CD4-positive, alpha-beta T cell treated with Interleukin-15 for 4 hours (primary cell): ENCODE results near the gene PDLIM4.

Source experiments
- DNase-seq: peaks from one replicate; pipeline ENCODE4 v3.0.0-alpha.2; 2020; ENCODE audit warnings: low spot score

Gene PDLIM4

GRCh38 chr5:132257131-132258101 lies at the start of gene PDLIM4:
PDLIM4 (plus strand) TSS chr5:132257696; CDS start chr5:132257735, 39 bp downstream.
- DNase-seq: no peak

- no peak for DNase-seq
Observed at GRCh38 chr5:132207778-132208177, 49.7 kb upstream of the PDLIM4 start.

- DNase-seq: no peak
Observed at GRCh38 chr5:132209131-132209530, 48.4 kb upstream of the PDLIM4 start.

GRCh38 chr5:132209901-132210545 lies 47.5 kb upstream of the PDLIM4 start:
- DNase-seq: no peak

GRCh38 chr5:132210944-132211343 lies 46.6 kb upstream of the PDLIM4 start:
- DNase-seq: no peak

- no peak for DNase-seq
Observed at GRCh38 chr5:132211787-132212186, 45.7 kb upstream of the PDLIM4 start.

GRCh38 chr5:132213666-132214065 lies 43.8 kb upstream of the PDLIM4 start:
- no peak for DNase-seq

GRCh38 chr5:132214491-132214890 lies 43.0 kb upstream of the PDLIM4 start:
- DNase-seq: no peak

GRCh38 chr5:132215329-132215728 lies 42.2 kb upstream of the PDLIM4 start:
- no peak for DNase-seq

GRCh38 chr5:132218321-132218720 lies 39.2 kb upstream of the PDLIM4 start:
- DNase-seq: no peak

- DNase-seq: no peak
Observed at GRCh38 chr5:132219289-132219970, 38.1 kb upstream of the PDLIM4 start.

GRCh38 chr5:132219981-132220380 lies 37.5 kb upstream of the PDLIM4 start:
- no peak for DNase-seq

- no peak for DNase-seq
Observed at GRCh38 chr5:132220491-132220890, 37.0 kb upstream of the PDLIM4 start.

GRCh38 chr5:132221781-132222648 lies 35.5 kb upstream of the PDLIM4 start:
- DNase-seq: no peak

GRCh38 chr5:132222649-132223038 lies 34.9 kb upstream of the PDLIM4 start:
- DNase-seq: no peak

- no peak for DNase-seq
Observed at GRCh38 chr5:132223861-132224260, 33.6 kb upstream of the PDLIM4 start.

- DNase-seq: no peak
Observed at GRCh38 chr5:132224716-132225115, 32.8 kb upstream of the PDLIM4 start.

- no peak for DNase-seq
Observed at GRCh38 chr5:132225165-132226032, 32.1 kb upstream of the PDLIM4 start.

- no peak for DNase-seq
Observed at GRCh38 chr5:132226516-132227234, 30.8 kb upstream of the PDLIM4 start.

- DNase-seq: no peak
Observed at GRCh38 chr5:132227235-132227484, 30.3 kb upstream of the PDLIM4 start.
